Left lung (tissue), 10 donors: Measurements from ENCODE around the gene AJAP1. TPM values are rescaled to one million over a fixed set of nuclear protein-coding genes. Genes with fewer than 3 reads are reported as not detected.

Experiments
- ATAC-seq: fragments of 200-7000 bp; cut with Tn5 transposase; one replicate; pipeline ENCODE4 v1.9.1; 2020; ENCODE audit warnings: moderate library complexity
- DNase-seq, 4 donors: peaks; one replicate each; pipeline ENCODE4 v3.0.0-alpha.2; 2013 to 2020
- H3K27ac ChIP-seq, 2 donors: fragments of 200-600 bp; sonication (generic) in 1 of 2; one replicate each; pipeline versions ENCODE4 v1.5.0 to v1.8.0; 2020 to 2021
- H3K27me3 ChIP-seq, 2 donors: fragments of 200-600 bp; sonication (generic) in 1 of 2; one replicate each; pipeline versions ENCODE4 v1.5.0 to v1.8.0; 2020 to 2021
- H3K36me3 ChIP-seq, 2 donors: fragments of 200-600 bp; sonication (generic) in 1 of 2; one replicate each; pipeline versions ENCODE4 v1.5.0 to v1.8.0; 2020 to 2021
- H3K4me1 ChIP-seq, 2 donors: fragments of 200-600 bp; one replicate each; pipeline ENCODE4 v1.8.0; 2021
- H3K4me3 ChIP-seq, 2 donors: fragments of 200-600 bp; sonication (generic) in 1 of 2; one replicate each; pipeline versions ENCODE4 v1.5.0 to v1.8.0; 2020 to 2021; ENCODE audit warnings: mild to moderate bottlenecking in 1 of 2
- H3K9me3 ChIP-seq, 2 donors: fragments of 200-600 bp; sonication (generic) in 1 of 2; one replicate each; pipeline versions ENCODE4 v1.5.0 to v1.8.0; 2020 to 2021
- CTCF ChIP-seq, 2 donors: fragments of 200-600 bp; sonication (generic) in 1 of 2; IDR thresholded peaks; one replicate each; pipeline versions ENCODE4 v1.5.0 to v1.8.0; 2021; ENCODE audit warnings: antibody characterized with exemption in 2 of 2
- intact Hi-C, 2 donors: fragments of 100-400 bp; cut with DNase I; formaldehyde crosslinking; loops; one replicate each; pipeline versions ENCODE4 v1.11.2 to v1.14.2; 2022
- polyA plus RNA-seq, 6 donors: library from polyadenylated mRNA; unstranded; fragments of 120-200 nt; gene quantifications; one replicate each; pipeline ENCODE4 v1.2.1, GENCODE V29; 2013; ENCODE audit not compliant: insufficient read length in 6 of 6
- total RNA-seq, 2 donors: library from RNA; stranded (reverse); fragmentation: NEBNext Ultra II Directional; extraction: Animal tissue kit (Norgen Biotek cat#: 25700); gene quantifications; one replicate each; pipeline ENCODE4 v1.2.1, GENCODE V29; 2021
- donor health status: DM: no; HTN: yes; CAD: no.
- donor health status: DM: no; HTN: no; CAD: no.

AJAP1 gene
- total and polyA plus RNA-seq, 8 donors, result 0.06 to 0.79 (median 0.20) TPM

GRCh38 chr1:4838231-4838630, 183.8 kb downstream of the AJAP1 start:
- no peak overlapping the region for H3K27ac ChIP-seq
- no peaks in the 10 kb centered on the region for H3K36me3 ChIP-seq
- DNase-seq (no peak), ATAC-seq (no peak)
- H3K9me3 ChIP-seq, result no peaks in the 10 kb centered on the region
- no peak for TF ChIP-seq CTCF (IDR thresholded peaks at IDR 0.05)
- no peak overlapping the region for H3K4me3 ChIP-seq
- H3K4me1 ChIP-seq, result no peaks in the 10 kb centered on the region
- intact Hi-C loops, result no loop called here
- H3K27me3 ChIP-seq, result peaks cover 0 to 12% of the 10 kb centered on the region in 2 donors
